Keratinocyte (primary cell): ENCODE data around the gene ITGB1. TPM values are rescaled to one million over a fixed set of nuclear protein-coding genes. Genes with fewer than 3 reads are reported as not detected.

Source experiments
- DNase-seq: peaks from one replicate; pipeline ENCODE4 v3.0.0-alpha.2; 2011; ENCODE audit warnings: low read depth, missing footprints, low spot score
- FAIRE-seq: peaks from 2 replicates; lab custom pipeline; 2011; peaks lifted over from hg19 to GRCh38; lab: Jason Lieb, UNC
- H2AFZ ChIP-seq: 2 replicates; pipeline ENCODE4 v1.6.0; 2012; ENCODE audit warnings: low read length, control low read depth, inconsistent platforms; ENCODE audit not compliant: control insufficient read depth
- H3K27ac ChIP-seq: 2 replicates; pipeline ENCODE4 v1.5.1; 2011; ENCODE audit warnings: low read length; ENCODE audit not compliant: control insufficient read depth, insufficient read depth
- H3K27me3 ChIP-seq: 3 replicates; pipeline ENCODE4 v1.6.0; 2011; ENCODE audit warnings: low read length; ENCODE audit not compliant: control insufficient read depth, insufficient read depth; ENCODE audit errors: extremely low read depth
- H3K36me3 ChIP-seq, 2 experiments: 2 replicates in 1 of 2; 3 replicates in 1 of 2; pipeline ENCODE4 v1.5.1; 2011; ENCODE audit warnings: low read length in 2 of 2, mild to moderate bottlenecking in 1 of 2; ENCODE audit not compliant: control insufficient read depth in 2 of 2, insufficient read depth in 2 of 2; ENCODE audit errors: extremely low read depth in 1 of 2
- H3K4me1 ChIP-seq: 3 replicates; pipeline ENCODE4 v1.5.1; 2011; ENCODE audit warnings: low read length; ENCODE audit not compliant: control insufficient read depth, insufficient read depth; ENCODE audit errors: extremely low read depth
- H3K4me2 ChIP-seq: 3 replicates; pipeline ENCODE4 v1.6.0; 2011; ENCODE audit warnings: low read depth, low read length; ENCODE audit not compliant: control insufficient read depth, insufficient read depth; ENCODE audit errors: extremely low read depth
- H3K4me3 ChIP-seq, 3 experiments: fragments of 200-600 bp in 1 of 3; sonication (generic) in 1 of 3; 2 replicates in 2 of 3; 3 replicates in 1 of 3; pipeline ENCODE4 v1.5.1; 2011 to 2016; ENCODE audit warnings: low read length in 3 of 3, mild to moderate bottlenecking in 3 of 3, control low read depth in 2 of 3, inconsistent platforms in 1 of 3, low read depth in 1 of 3, mixed read lengths in 1 of 3, mixed run types in 1 of 3, moderate library complexity in 1 of 3; ENCODE audit not compliant: control insufficient read depth in 2 of 3, insufficient read depth in 2 of 3; ENCODE audit errors: extremely low read depth in 1 of 3
- H3K79me2 ChIP-seq: 2 replicates; pipeline ENCODE4 v1.6.0; 2012; ENCODE audit warnings: low read length; ENCODE audit not compliant: control insufficient read depth, insufficient read depth
- H3K9ac ChIP-seq: 3 replicates; pipeline ENCODE4 v1.6.0; 2011; ENCODE audit warnings: low read length; ENCODE audit not compliant: control insufficient read depth, insufficient read depth; ENCODE audit errors: extremely low read depth
- H3K9me1 ChIP-seq: 3 replicates; pipeline ENCODE4 v1.6.0; 2011; ENCODE audit warnings: low read length; ENCODE audit not compliant: control insufficient read depth, insufficient read depth; ENCODE audit errors: extremely low read depth
- H3K9me3 ChIP-seq: 2 replicates; pipeline ENCODE4 v1.5.1; 2012; ENCODE audit warnings: low read depth, low read length; ENCODE audit not compliant: control insufficient read depth
- H4K20me1 ChIP-seq: 3 replicates; pipeline ENCODE4 v1.6.0; 2011; ENCODE audit warnings: low read length; ENCODE audit not compliant: control insufficient read depth, insufficient read depth; ENCODE audit errors: extremely low read depth
- EZH2 ChIP-seq: IDR thresholded peaks from one replicate; pipeline ENCODE4 v1.6.1; 2012; ENCODE audit warnings: inconsistent platforms, mild to moderate bottlenecking, low read length, moderate library complexity
- dilution Hi-C: fragments of 300-500 bp; cut with MboI; formaldehyde crosslinking; loops from one replicate; pipeline ENCODE4 v1.7.0; 2020; ENCODE audit warnings: low sequenced_read_pairs; ENCODE audit not compliant: extremely low pct_ligation_motif_present
- polyA plus RNA-seq, 5 experiments: library from polyadenylated mRNA; depleted of rRNA in 3 of 5; stranded (reverse) in 3 of 5; stranded (forward) in 1 of 5; unstranded in 1 of 5; fragments of >200 nt; gene quantifications; 1 replicate in 1 of 5; 2 replicates in 3 of 5; 3 replicates in 1 of 5; pipeline versions ENCODE4 v1.2.1 to v1.2.3, GENCODE V29; 2011 to 2012; ENCODE audit warnings: missing spikeins in 2 of 5, low read depth in 1 of 5, low replicate concordance in 1 of 5
- TF ChIP-seq, protein P1 (sequence below), 3 experiments: IDR thresholded peaks in 1 of 3; conservative IDR thresholded peaks in 1 of 3; optimal IDR thresholded peaks in 1 of 3; 2 replicates in 2 of 3; 3 replicates in 1 of 3; pipeline versions ENCODE3 to v1.5.1; 2011; ENCODE audit warnings: low read length in 3 of 3, mild to moderate bottlenecking in 3 of 3, moderate library complexity in 2 of 3, control low read depth in 1 of 3, inconsistent platforms in 1 of 3; ENCODE audit not compliant: insufficient read depth in 2 of 3; ENCODE audit errors: extremely low read depth in 1 of 3

ITGB1 gene
- polyA plus RNA-seq, 1 donor (not counting 4 experiments of a cell fraction or from before 2014, with no cell fraction given) = 1,445 TPM

DNA sequence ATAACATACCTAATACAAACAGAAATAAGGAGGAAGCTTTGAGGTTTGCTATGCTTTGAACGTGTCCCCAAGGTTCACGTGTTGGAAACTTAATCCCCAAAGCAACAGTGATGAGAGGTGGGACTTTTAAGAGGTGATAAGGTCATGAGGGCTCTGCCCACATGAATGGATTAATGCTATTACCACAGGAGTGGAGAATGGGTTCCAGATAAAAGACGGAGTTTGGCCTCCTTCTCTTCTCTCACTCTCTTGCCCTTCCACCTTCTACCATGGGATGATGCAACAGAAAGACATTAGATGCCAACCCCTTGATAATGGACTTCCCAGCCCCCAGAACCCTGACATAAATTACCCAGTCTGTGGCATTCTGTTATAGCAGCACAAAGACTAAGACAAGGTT lies 9.6 kb downstream of the ITGB1 start:
- Histone ChIP-seq H3K4me3 (peak overlapping the region in 1 of 3 experiments; percentile 37), H3K4me1 (peaks cover 93% of the 10 kb centered on the region), H3K9me1 (peaks cover 8% of the 10 kb centered on the region), H2AFZ (no peak overlapping the region), H3K36me3 (peaks cover 2 to 4% of the 10 kb centered on the region in 2 experiments), H3K9me3 (no peaks in the 10 kb centered on the region), H3K4me2 (peak overlapping the region; percentile 75), H3K27ac (peak overlapping the region; percentile 43), H3K79me2 (peaks cover 98% of the 10 kb centered on the region), H3K9ac (no peak overlapping the region), H4K20me1 (peaks cover 38% of the 10 kb centered on the region), H3K27me3 (no peaks in the 10 kb centered on the region)
- dilution Hi-C loops = no loop called here
- TF ChIP-seq EZH2 = no peak
- TF ChIP-seq, protein P1, sequence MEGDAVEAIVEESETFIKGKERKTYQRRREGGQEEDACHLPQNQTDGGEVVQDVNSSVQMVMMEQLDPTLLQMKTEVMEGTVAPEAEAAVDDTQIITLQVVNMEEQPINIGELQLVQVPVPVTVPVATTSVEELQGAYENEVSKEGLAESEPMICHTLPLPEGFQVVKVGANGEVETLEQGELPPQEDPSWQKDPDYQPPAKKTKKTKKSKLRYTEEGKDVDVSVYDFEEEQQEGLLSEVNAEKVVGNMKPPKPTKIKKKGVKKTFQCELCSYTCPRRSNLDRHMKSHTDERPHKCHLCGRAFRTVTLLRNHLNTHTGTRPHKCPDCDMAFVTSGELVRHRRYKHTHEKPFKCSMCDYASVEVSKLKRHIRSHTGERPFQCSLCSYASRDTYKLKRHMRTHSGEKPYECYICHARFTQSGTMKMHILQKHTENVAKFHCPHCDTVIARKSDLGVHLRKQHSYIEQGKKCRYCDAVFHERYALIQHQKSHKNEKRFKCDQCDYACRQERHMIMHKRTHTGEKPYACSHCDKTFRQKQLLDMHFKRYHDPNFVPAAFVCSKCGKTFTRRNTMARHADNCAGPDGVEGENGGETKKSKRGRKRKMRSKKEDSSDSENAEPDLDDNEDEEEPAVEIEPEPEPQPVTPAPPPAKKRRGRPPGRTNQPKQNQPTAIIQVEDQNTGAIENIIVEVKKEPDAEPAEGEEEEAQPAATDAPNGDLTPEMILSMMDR (optimal IDR thresholded peaks at IDR 0.05 in 1 of 3, IDR thresholded peaks at IDR 0.05 in 1 of 3, conservative IDR thresholded peaks at IDR 0.05 in 1 of 3; ENCODE audit: extremely low read depth in 1 of 3, insufficient read depth in 2 of 3, low read length in 3 of 3) = no peak
- DNase-seq = no peak
- no peak for FAIRE-seq

DNA sequence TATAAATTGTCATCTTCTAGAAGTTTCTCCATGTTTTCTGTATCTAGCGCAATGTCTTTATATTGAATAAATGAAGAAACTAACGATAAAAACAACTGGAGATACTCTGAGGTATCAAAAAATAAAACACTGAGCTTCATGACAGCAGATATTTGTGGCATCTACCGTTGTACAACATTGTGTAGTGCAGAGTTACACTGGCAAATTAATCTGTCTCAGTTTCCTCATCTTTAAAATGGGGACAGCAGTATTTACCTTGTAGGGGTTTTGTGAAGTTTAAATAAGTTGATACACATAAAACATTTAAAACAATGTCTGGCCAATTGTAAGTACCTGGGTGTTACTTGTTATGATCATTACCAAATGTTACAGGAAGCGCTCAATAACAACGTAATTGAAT lies 10.4 kb downstream of the ITGB1 start:
- H3K4me3 ChIP-seq = no peak overlapping the region
- no peak for DNase-seq
- peak overlapping the region; percentile 36 for H3K4me2 ChIP-seq
- peak overlapping the region; percentile 17 for H3K27ac ChIP-seq
- peak; percentile 67 for FAIRE-seq
- no peaks in the 10 kb centered on the region for H3K9me3 ChIP-seq
- peaks cover 98% of the 10 kb centered on the region for H3K79me2 ChIP-seq
- H3K27me3 ChIP-seq = no peaks in the 10 kb centered on the region
- H3K36me3 ChIP-seq = peaks cover 2% of the 10 kb centered on the region in 2 experiments
- peaks cover 42% of the 10 kb centered on the region for H4K20me1 ChIP-seq
- no peak for TF ChIP-seq EZH2
- dilution Hi-C loops = no loop called here
- no peak overlapping the region for H3K9ac ChIP-seq
- H2AFZ ChIP-seq = no peak overlapping the region
- H3K4me1 ChIP-seq = peaks cover 93% of the 10 kb centered on the region
- peaks cover 13% of the 10 kb centered on the region for H3K9me1 ChIP-seq

DNA sequence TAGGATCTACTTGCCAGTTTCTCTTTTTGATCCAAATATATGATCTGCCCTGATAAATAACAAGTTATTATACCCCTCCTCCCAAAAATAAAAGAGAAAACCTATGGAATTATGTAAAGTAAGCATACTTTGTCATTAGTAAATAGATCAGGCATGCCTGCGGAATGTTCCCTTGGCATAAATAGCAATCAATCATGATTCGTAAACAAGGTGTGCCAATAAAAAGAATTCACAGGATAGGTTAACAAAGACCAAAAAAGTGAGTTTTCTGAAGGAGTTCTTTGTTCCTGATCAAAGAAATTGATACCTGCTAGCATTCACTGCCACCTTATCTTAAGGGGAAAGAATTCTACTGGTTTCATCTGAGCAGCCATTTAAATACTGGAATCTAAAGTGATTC lies 11.9 kb downstream of the ITGB1 start:
- peak overlapping the region; percentile 19 for H3K9ac ChIP-seq
- dilution Hi-C loops = no loop called here
- no peak overlapping the region for H2AFZ ChIP-seq
- H3K36me3 ChIP-seq = peaks cover 0 to 11% of the 10 kb centered on the region in 2 experiments
- peaks cover 98% of the 10 kb centered on the region for H3K79me2 ChIP-seq
- no peak overlapping the region for H3K4me3 ChIP-seq
- no peaks in the 10 kb centered on the region for H3K27me3 ChIP-seq
- peaks cover 13% of the 10 kb centered on the region for H3K9me1 ChIP-seq
- TF ChIP-seq EZH2 = no peak
- TF ChIP-seq, protein P1 (optimal IDR thresholded peaks at IDR 0.05 in 1 of 3, IDR thresholded peaks at IDR 0.05 in 1 of 3, conservative IDR thresholded peaks at IDR 0.05 in 1 of 3; ENCODE audit: extremely low read depth in 1 of 3, insufficient read depth in 2 of 3, low read length in 3 of 3) = no peak
- peaks cover 50% of the 10 kb centered on the region for H4K20me1 ChIP-seq
- FAIRE-seq = no peak
- H3K27ac ChIP-seq = peak overlapping the region; percentile 57
- no peak for DNase-seq
- no peaks in the 10 kb centered on the region for H3K9me3 ChIP-seq
- peaks cover 95% of the 10 kb centered on the region for H3K4me1 ChIP-seq
- peak overlapping the region; percentile 45 for H3K4me2 ChIP-seq
